GM23248 (cell line): ENCODE results near the gene CMTM1. TPM values are rescaled to one million over a fixed set of nuclear protein-coding genes. Genes with fewer than 3 reads are reported as not detected.
A peak's percentile ranks its signal among the peaks of the same experiment; 100 is the strongest.

Experiments used
- DNase-seq: peaks from one replicate; pipeline ENCODE4 v3.0.0-alpha.2; 2015
- H2AFZ ChIP-seq: fragments of 200-600 bp; sonication (generic); 2 replicates; pipeline ENCODE4 v1.6.1; 2016; ENCODE audit warnings: antibody characterized with exemption
- H3F3A ChIP-seq: fragments of 200-600 bp; sonication (generic); 2 replicates; pipeline ENCODE4 v1.6.1; 2016; ENCODE audit warnings: mild to moderate bottlenecking, antibody characterized with exemption, mixed run types; ENCODE audit not compliant: insufficient read depth
- H3K27ac ChIP-seq: fragments of 200-600 bp; sonication (generic); 2 replicates; pipeline ENCODE4 v1.5.1; 2016; ENCODE audit warnings: mild to moderate bottlenecking
- H3K27me3 ChIP-seq: fragments of 200-600 bp; sonication (generic); replicated peaks from 2 replicates; pipeline ENCODE4 v1.6.1; 2016; ENCODE audit warnings: mild to moderate bottlenecking; ENCODE audit not compliant: insufficient read depth
- H3K36me3 ChIP-seq: fragments of 200-600 bp; sonication (generic); 2 replicates; pipeline ENCODE4 v1.6.1; 2016; ENCODE audit warnings: low read depth, mild to moderate bottlenecking
- H3K4me1 ChIP-seq: fragments of 200-600 bp; sonication (generic); 2 replicates; pipeline ENCODE4 v1.6.1; 2016; ENCODE audit warnings: mild to moderate bottlenecking; ENCODE audit not compliant: insufficient read depth
- H3K4me2 ChIP-seq: fragments of 200-600 bp; sonication (generic); one replicate; pipeline ENCODE4 v1.6.1; 2016; ENCODE audit warnings: mild to moderate bottlenecking; ENCODE audit not compliant: unreplicated experiment
- H3K4me3 ChIP-seq: fragments of 200-600 bp; sonication (generic); 2 replicates; pipeline ENCODE4 v1.5.1; 2016; ENCODE audit warnings: mild to moderate bottlenecking
- H3K79me2 ChIP-seq: fragments of 200-600 bp; sonication (generic); 2 replicates; pipeline ENCODE4 v1.6.1; 2016; ENCODE audit warnings: mild to moderate bottlenecking; ENCODE audit not compliant: insufficient read depth
- H3K9ac ChIP-seq: fragments of 200-600 bp; sonication (generic); 2 replicates; pipeline ENCODE4 v1.6.1; 2016; ENCODE audit warnings: mild to moderate bottlenecking
- H3K9me2 ChIP-seq: fragments of 200-600 bp; sonication (generic); 2 replicates; pipeline ENCODE4 v1.6.1; 2016; ENCODE audit warnings: mixed run types, mild to moderate bottlenecking, moderate library complexity; ENCODE audit not compliant: insufficient read depth
- H3K9me3 ChIP-seq: fragments of 200-600 bp; sonication (generic); one replicate; pipeline ENCODE4 v1.6.1; 2017; ENCODE audit warnings: low read depth
- H4K20me1 ChIP-seq: fragments of 200-600 bp; sonication (generic); 2 replicates; pipeline ENCODE4 v1.6.0; 2016; ENCODE audit not compliant: insufficient read depth
- EZH2 ChIP-seq: fragments of 200-600 bp; sonication (generic); IDR thresholded peaks from 2 replicates; pipeline ENCODE4 v1.6.1; 2018; ENCODE audit warnings: antibody characterized with exemption, mild to moderate bottlenecking; ENCODE audit not compliant: insufficient read depth, poor library complexity, severe bottlenecking
- EZH2phosphoT487 ChIP-seq: fragments of 200-600 bp; sonication (generic); IDR thresholded peaks from 2 replicates; pipeline ENCODE4 v1.6.1; 2018; ENCODE audit warnings: antibody characterized with exemption, moderate library complexity, mild to moderate bottlenecking, low read depth; ENCODE audit not compliant: insufficient read depth
- WGBS, 2 experiments: methylation state at CpG; one replicate each; pipeline ENCODE4 v1.1.6; 2015 to 2017; ENCODE audit warnings: low lambda C conversion rate in 2 of 2, low coverage in 1 of 2; ENCODE audit errors: missing lambda C conversion rate in 2 of 2; 5-methylcytosine and 5-hydroxymethylcytosine counted together
- in situ Hi-C: fragments of 300-500 bp; cut with MboI; formaldehyde crosslinking; loops from 2 replicates; pipeline ENCODE4 v1.15.0; 2020
- polyA plus RNA-seq: library from polyadenylated mRNA; unstranded; fragments of >200 nt; fragmentation: Nextera tagmentation; extraction: Ambion mirVana; gene quantifications from 2 replicates; pipeline ENCODE4 v1.2.1, GENCODE V29; 2016
- total RNA-seq: library from RNA; depleted of rRNA; stranded (reverse); fragments of >200 nt; shearing (Covaris generic); gene quantifications from 2 replicates; pipeline ENCODE4 v1.2.3, GENCODE V29; 2014

CMTM1 gene
- total and polyA plus RNA-seq, 2 experiments from 2014 or later = 3.1 to 6.8 TPM

DNA sequence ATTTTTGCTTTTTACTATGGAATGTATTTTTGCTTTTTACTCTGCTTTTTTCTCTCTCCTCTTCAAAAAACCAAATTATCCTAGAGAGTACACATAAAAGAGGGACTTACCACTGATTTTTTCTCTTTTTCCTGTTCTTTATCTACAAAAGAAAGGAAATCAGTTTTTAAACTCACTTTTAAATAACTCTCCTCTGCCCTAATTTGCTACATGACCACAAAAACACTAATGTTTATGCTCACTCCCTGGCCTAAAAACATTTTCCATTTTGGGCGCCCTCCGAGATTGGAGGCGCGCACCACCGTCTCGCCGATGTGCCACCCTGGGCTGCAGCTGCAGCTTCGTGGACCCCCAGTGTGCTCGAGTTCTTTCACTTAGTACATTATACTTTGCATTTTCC, 17.4 kb upstream of the CMTM1 start:
- no peaks in the 10 kb centered on the region for H3K36me3 ChIP-seq
- no peaks in the 10 kb centered on the region for H3K9me2 ChIP-seq

DNA sequence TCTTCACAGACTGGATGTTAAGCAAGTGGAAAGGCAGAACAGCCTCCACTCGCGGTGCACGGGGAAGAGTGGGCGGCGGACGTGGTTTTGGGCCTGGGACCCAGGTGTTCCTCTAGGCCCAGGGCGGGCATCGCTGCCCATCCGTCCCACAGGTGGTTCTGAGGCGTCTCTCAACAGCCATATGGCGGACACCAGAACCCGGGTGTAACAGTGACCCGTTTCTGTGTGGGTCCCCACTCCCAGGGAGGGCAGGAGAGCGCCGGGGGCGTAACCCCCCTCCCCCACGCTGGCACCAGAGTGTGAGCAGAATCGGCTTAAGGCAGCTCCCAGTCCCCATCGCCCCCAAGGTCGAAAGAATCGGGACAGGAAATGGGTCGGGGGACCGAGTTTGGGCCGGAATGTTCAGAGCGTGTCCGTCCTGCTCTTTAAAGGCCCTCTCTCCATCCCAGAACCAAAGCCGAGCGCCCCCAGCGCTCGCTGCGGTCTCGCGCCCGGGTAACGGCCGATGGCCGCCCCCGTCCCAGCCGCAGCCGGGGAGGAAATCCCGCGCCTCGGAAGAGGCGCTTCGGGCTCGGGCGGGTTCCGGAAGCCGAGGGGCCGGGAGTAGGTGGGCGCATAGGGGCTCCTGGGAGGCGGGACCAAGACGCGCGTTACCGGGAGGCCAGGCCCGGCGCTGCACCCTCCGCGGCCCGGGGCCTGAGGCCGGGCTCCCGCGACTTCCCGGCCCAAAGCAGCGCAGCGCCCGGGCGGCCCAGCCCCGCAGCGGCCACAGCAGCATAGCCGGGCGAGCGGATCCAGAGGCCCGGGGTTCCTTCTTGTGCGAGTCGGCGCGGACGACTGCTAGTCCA, 16.7 kb upstream of the CMTM1 start, which contains the start of gene TK2:
TSS of gene TK2 (minus strand) at position 839 of the 848 bp plus-strand sequence. CDS start at position 778, 61 bp downstream.
- H3K27me3 ChIP-seq = no peaks in the 10 kb centered on the region
- H2AFZ ChIP-seq = peak within 1 kb of the TSS; percentile 97
- DNase-seq = peak; percentile 91
- peak within 1 kb of the TSS; percentile 77 for H3K4me3 ChIP-seq
- H3K9ac ChIP-seq = peak within 1 kb of the TSS; percentile 88
- H3K4me1 ChIP-seq = peaks cover 30% of the 10 kb centered on the region
- no peaks in the 10 kb centered on the region for H3K9me2 ChIP-seq
- peaks cover 19% of the 10 kb centered on the region for H3K79me2 ChIP-seq
- TF ChIP-seq EZH2 (no peak), EZH2phosphoT487 (no peak)
- peak within 1 kb of the TSS; percentile 74 for H3K27ac ChIP-seq
- H3K4me2 ChIP-seq = peak within 1 kb of the TSS; percentile 91
- no peaks in the 10 kb centered on the region for H3K9me3 ChIP-seq
- H3K36me3 ChIP-seq = no peaks in the 10 kb centered on the region
- no peaks in the 10 kb centered on the region for H4K20me1 ChIP-seq
- WGBS, 2 experiments = 2 to 3% methylated on average over 77 to 80 of the region's 80 CpGs
- in situ Hi-C loops = no loop called here
- peaks cover 6% of the 10 kb centered on the region; the same call in 1 of the 2 replicates for H3F3A ChIP-seq

More for the DNA sequence above, 17.4 kb upstream of the CMTM1 start:
- no peaks in the 10 kb centered on the region for H4K20me1 ChIP-seq
- no peaks in the 10 kb centered on the region for H3K27me3 ChIP-seq
- TF ChIP-seq EZH2 (no peak), EZH2phosphoT487 (no peak)
- H3K27ac ChIP-seq = peak overlapping the region; percentile 74
- no peaks in the 10 kb centered on the region for H3K9me3 ChIP-seq
- H3F3A ChIP-seq = peaks cover 6% of the 10 kb centered on the region; the same call in 1 of the 2 replicates
- DNase-seq = no peak
- peak overlapping the region; percentile 88 for H3K9ac ChIP-seq
- H3K4me2 ChIP-seq = peak overlapping the region; percentile 91
- peak overlapping the region; percentile 97 for H2AFZ ChIP-seq
- WGBS, 2 experiments = 24 to 32% methylated on average over 9 of the region's 9 CpGs
- peak overlapping the region; percentile 77 for H3K4me3 ChIP-seq
- peaks cover 13% of the 10 kb centered on the region for H3K79me2 ChIP-seq
- in situ Hi-C loops = no loop called here
- peaks cover 30% of the 10 kb centered on the region for H3K4me1 ChIP-seq

DNA sequence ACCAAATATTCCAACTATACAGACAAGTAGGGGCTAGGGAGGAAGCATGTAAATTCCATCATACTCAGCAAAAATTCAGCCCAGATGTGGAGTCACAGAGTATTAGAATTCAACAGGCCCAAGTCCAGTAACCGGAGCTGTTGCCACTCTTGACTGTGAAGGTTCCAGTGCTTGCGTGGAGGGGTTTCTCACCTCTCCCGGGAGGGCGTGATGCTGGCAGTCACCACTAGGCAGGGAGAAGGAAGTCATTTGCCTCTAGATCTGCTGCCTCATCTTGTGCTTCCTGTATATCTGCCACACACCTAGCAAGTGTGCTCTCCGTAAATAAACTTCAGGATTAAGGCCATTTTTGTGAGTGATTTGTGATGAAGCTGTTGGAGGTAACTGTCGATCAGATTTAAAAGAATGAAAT, 14.9 kb upstream of the CMTM1 start:
- Histone ChIP-seq H3K4me3 (peak overlapping the region; percentile 78), H3K9ac (no peak overlapping the region), H3K79me2 (peaks cover 38% of the 10 kb centered on the region), H3K9me2 (no peaks in the 10 kb centered on the region), H2AFZ (peak overlapping the region; percentile 97), H4K20me1 (no peaks in the 10 kb centered on the region), H3K36me3 (no peaks in the 10 kb centered on the region), H3K27ac (peak overlapping the region; percentile 69), H3K9me3 (no peaks in the 10 kb centered on the region), H3K4me1 (peaks cover 30% of the 10 kb centered on the region), H3K4me2 (peak overlapping the region; percentile 92), H3F3A (peaks cover 6% of the 10 kb centered on the region; the same call in 1 of the 2 replicates), H3K27me3 (no peaks in the 10 kb centered on the region)
- no peak for TF ChIP-seq EZH2phosphoT487
- TF ChIP-seq EZH2 = no peak
- in situ Hi-C loops = no loop called here
- 30 to 36% methylated on average over 6 of the region's 6 CpGs for WGBS, 2 experiments
- DNase-seq = peak; percentile 70

DNA sequence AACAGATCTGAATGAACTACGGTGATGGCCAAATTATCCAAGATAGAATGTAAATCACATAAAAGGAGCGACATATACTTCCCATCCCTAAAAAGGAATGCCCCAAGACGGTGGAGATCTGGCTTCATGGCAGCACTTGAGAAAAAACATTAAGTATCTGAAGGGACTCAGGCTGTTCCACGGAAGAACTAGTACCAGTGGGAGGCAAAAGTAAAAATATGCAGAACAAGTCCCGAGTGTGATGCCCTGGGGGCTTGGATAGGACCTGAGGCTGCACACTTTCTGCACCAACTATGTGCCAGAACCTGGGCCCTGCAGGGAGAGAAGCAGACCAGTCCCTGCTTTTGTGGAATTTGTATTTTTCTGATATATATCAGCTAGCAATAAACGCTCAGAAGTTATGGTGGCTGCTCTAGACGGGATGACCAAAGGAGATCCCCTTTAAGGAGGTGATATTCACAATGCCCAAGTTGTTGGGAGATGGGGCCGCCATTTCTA, 14.4 kb upstream of the CMTM1 start:
- no peaks in the 10 kb centered on the region for H3K27me3 ChIP-seq
- H4K20me1 ChIP-seq = no peaks in the 10 kb centered on the region
- peak; percentile 26 for DNase-seq
- no peaks in the 10 kb centered on the region for H3K9me3 ChIP-seq
- H3K4me1 ChIP-seq = peaks cover 30% of the 10 kb centered on the region
- H3K4me2 ChIP-seq = peak overlapping the region; percentile 92
- 7 to 9% methylated on average over 8 of the region's 8 CpGs for WGBS, 2 experiments
- TF ChIP-seq EZH2 (no peak), EZH2phosphoT487 (no peak)
- H3K27ac ChIP-seq = peak overlapping the region; percentile 69
- in situ Hi-C loops = no loop called here
- no peaks in the 10 kb centered on the region for H3K9me2 ChIP-seq
- H3K9ac ChIP-seq = peak overlapping the region; percentile 87
- H3K4me3 ChIP-seq = peak overlapping the region; percentile 78
- H3F3A ChIP-seq = peaks cover 6% of the 10 kb centered on the region; the same call in 1 of the 2 replicates
- no peaks in the 10 kb centered on the region for H3K36me3 ChIP-seq
- peaks cover 42% of the 10 kb centered on the region for H3K79me2 ChIP-seq
- H2AFZ ChIP-seq = peak overlapping the region; percentile 97
